Measurements from ENCODE around the gene PSMD12. TPM values are rescaled to one million over a fixed set of nuclear protein-coding genes. Genes with fewer than 3 reads are reported as not detected.

Gene PSMD12
- total and polyA plus RNA-seq, 7 donors = 11.4 to 38.9 (median 30.0) TPM

DNA sequence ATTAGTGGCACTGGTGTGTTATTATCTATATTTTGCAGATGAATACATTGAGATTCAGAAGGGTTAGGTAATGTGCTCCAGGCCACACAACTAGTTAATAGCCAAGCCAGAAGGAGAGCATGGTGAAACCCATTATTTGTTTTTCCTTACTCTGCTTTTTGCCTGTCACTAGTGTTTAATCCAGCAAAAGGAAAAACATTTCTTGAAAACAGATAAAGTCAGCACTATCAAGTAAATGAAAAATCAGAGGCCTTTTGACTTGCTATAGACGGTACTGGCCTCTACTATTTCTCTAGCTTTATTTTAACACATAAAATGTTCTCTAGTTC is 15.5 kb upstream of the PSMD12 start:
- intact Hi-C loops (cut with DNase I) = no loop called here
- H3K36me3 ChIP-seq = no peaks in the 10 kb centered on the region
- no peak for TF ChIP-seq EP300 (IDR thresholded peaks at IDR 0.05)
- H3K27me3 ChIP-seq = no peaks in the 10 kb centered on the region
- H3K4me1 ChIP-seq = peaks cover 0 to 16% (median 9%) of the 10 kb centered on the region in 4 donors
- WGBS, 2 donors = 69 to 88% methylated on average over 1 of the region's 1 CpG
- H3K9me3 ChIP-seq = no peaks in the 10 kb centered on the region
- DNase-seq = no peak
- no peak overlapping the region for H3K27ac ChIP-seq
- H3K4me3 ChIP-seq = no peak overlapping the region

- DNase-seq = no peak
- Histone ChIP-seq H3K27ac (peak overlapping the region; percentile 91 to 96 (median 93)), H3K4me3 (peak overlapping the region; percentile 58 to 85 (median 78)), H3K36me3 (no peaks in the 10 kb centered on the region), H3K27me3 (no peaks in the 10 kb centered on the region), H3K4me1 (peaks cover 0 to 26% (median 19%) of the 10 kb centered on the region in 4 donors), H3K9me3 (no peaks in the 10 kb centered on the region)
- TF ChIP-seq EP300 (IDR thresholded peaks at IDR 0.05) (no peak), POLR2A (IDR thresholded peaks at IDR 0.05) (no peak), POLR2AphosphoS5 (IDR thresholded peaks at IDR 0.05) (no peak), CTCF (IDR thresholded peaks at IDR 0.05) (no peak)
- 53 to 64% methylated on average over 8 of the region's 8 CpGs for WGBS, 2 donors
- intact Hi-C loops (cut with DNase I) = loop anchor here (5.0 kb wide), 2 partner anchors 113 to 253 kb away; no protein-coding TSS in a partner anchor
These were observed 12.9 kb upstream of the PSMD12 start for GRCh38 chr17:67379251-67379630.

DNA sequence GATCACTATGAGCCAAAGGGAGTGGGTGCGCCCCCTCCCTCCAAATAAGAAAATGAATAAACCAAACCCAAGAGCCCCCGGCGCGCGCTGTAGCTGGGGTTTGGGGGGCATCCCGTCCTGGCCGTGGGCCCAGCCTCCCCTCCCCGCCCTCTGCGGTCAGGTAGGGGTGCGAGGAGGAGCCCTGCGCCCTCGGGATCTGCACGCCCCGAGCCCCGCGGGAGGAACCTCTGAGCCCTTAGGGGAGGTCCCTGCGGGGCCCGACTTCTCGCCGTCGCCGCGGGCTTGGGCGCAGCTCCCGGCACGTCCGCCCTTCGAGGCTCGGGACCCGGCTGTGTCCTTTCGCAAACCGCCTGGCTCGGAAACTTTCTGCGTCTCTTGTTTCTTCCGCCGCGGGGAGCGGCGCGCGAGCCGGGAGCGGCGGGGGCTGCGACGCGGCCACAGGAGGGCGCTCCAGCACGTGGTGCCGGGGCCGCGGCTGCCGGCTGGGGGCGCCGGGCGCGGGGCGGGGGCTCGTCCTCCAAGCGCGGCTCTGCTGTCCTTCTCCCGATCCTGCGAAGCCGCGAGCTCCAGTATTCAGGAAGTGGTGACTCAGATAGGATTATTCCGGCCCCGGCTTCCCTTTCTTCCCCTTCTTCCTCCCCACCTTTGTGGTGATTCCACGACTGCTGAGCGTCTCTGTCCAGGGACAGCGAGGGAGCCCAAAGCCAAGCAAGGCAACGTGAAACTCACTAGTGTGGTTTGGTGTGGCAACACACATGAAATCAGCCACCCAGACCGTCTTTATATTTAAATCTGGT is 12.3 kb upstream of the PSMD12 start:
- no peaks in the 10 kb centered on the region for H3K9me3 ChIP-seq
- 0 to 1% methylated on average over 72 of the region's 72 CpGs for WGBS, 2 donors
- H3K4me1 ChIP-seq = peaks cover 0 to 26% (median 19%) of the 10 kb centered on the region in 4 donors
- no peaks in the 10 kb centered on the region for H3K36me3 ChIP-seq
- TF ChIP-seq POLR2AphosphoS5 (IDR thresholded peaks at IDR 0.05) = peak; percentile 39 to 77 (median 67)
- TF ChIP-seq CTCF (IDR thresholded peaks at IDR 0.05) = peak in 1 of 4 experiments; percentile 66
- TF ChIP-seq EP300 (IDR thresholded peaks at IDR 0.05) = no peak
- TF ChIP-seq POLR2A (IDR thresholded peaks at IDR 0.05) = peak in 1 of 2 donors; percentile 19
- H3K27me3 ChIP-seq = no peaks in the 10 kb centered on the region
- H3K27ac ChIP-seq = peak overlapping the region; percentile 91 to 96 (median 93)
- peak overlapping the region; percentile 58 to 85 (median 78) for H3K4me3 ChIP-seq
- peak; percentile 85 for DNase-seq
- intact Hi-C loops (cut with DNase I) = loop anchor here (1.0 to 5.0 kb wide), 4 partner anchors 97 to 311 kb away; no protein-coding TSS in a partner anchor

GRCh38 chr17:67377488-67378453 is 11.4 kb upstream of the PSMD12 start:
- peak overlapping the region; percentile 91 to 96 (median 93) for H3K27ac ChIP-seq
- no peaks in the 10 kb centered on the region for H3K9me3 ChIP-seq
- peak overlapping the region; percentile 58 to 85 (median 78) for H3K4me3 ChIP-seq
- H3K27me3 ChIP-seq = no peaks in the 10 kb centered on the region
- intact Hi-C loops (cut with DNase I) = loop anchor here (1.0 to 5.0 kb wide), 4 partner anchors 98 to 312 kb away; no protein-coding TSS in a partner anchor
- 0% methylated on average over 100 of the region's 100 CpGs for WGBS, 2 donors
- TF ChIP-seq POLR2A (IDR thresholded peaks at IDR 0.05) (no peak), CTCF (IDR thresholded peaks at IDR 0.05) (no peak), EP300 (IDR thresholded peaks at IDR 0.05) (no peak), POLR2AphosphoS5 (IDR thresholded peaks at IDR 0.05) (no peak)
- no peaks in the 10 kb centered on the region for H3K36me3 ChIP-seq
- H3K4me1 ChIP-seq = peaks cover 0 to 26% (median 19%) of the 10 kb centered on the region in 4 donors
- DNase-seq = peak; percentile 77

All from sigmoid colon (tissue), 7 donors.